ENCODE data around the gene ZNF700. TPM values are rescaled to one million over a fixed set of nuclear protein-coding genes. Genes with fewer than 3 reads are reported as not detected.

Gene ZNF700
- total RNA-seq, 2 donors from 2014 or later, result 11.6 to 19.2 TPM

DNA sequence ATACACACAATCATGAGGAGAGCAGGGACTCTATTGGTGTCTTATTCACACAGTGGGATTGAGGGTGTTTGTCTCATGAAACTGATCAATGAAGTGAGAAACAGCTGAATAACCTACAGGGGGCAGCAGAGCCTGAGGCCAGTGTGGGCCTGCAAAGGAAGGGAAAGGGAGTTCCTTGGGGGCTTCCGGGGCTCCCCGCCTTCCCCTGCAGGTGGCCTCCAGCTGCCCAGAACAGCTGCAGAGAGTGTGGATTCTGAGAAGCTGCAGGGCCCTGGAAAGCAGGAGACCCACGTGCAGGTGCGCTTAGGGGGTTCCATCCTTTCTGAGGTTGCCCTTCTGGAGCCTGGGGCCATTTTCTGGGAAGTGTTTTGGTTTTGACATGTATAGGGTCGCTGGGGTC, 60.1 kb downstream of the ZNF700 start:
- peaks cover 35% of the 10 kb centered on the region for H3K9me3 ChIP-seq (ENCODE audit: control insufficient read depth, low read length)
- DNase-seq, result peak; percentile 57
- H3K4me3 Mint-ChIP-seq, result no peak overlapping the region
- peaks cover 2% of the 10 kb centered on the region for H3K27me3 Mint-ChIP-seq (ENCODE audit: insufficient read depth)
- peaks cover 60% of the 10 kb centered on the region for H3K9me3 Mint-ChIP-seq
- no peak overlapping the region for H3K27ac Mint-ChIP-seq
- TF ChIP-seq, protein P1, sequence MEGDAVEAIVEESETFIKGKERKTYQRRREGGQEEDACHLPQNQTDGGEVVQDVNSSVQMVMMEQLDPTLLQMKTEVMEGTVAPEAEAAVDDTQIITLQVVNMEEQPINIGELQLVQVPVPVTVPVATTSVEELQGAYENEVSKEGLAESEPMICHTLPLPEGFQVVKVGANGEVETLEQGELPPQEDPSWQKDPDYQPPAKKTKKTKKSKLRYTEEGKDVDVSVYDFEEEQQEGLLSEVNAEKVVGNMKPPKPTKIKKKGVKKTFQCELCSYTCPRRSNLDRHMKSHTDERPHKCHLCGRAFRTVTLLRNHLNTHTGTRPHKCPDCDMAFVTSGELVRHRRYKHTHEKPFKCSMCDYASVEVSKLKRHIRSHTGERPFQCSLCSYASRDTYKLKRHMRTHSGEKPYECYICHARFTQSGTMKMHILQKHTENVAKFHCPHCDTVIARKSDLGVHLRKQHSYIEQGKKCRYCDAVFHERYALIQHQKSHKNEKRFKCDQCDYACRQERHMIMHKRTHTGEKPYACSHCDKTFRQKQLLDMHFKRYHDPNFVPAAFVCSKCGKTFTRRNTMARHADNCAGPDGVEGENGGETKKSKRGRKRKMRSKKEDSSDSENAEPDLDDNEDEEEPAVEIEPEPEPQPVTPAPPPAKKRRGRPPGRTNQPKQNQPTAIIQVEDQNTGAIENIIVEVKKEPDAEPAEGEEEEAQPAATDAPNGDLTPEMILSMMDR (conservative IDR thresholded peaks at IDR 0.05), result peak; percentile 51
- H3K4me1 Mint-ChIP-seq, result peaks cover 6% of the 10 kb centered on the region
- no peaks in the 10 kb centered on the region for H3K27me3 ChIP-seq (ENCODE audit: control insufficient read depth, insufficient read depth, low read length, poor library complexity, severe bottlenecking)
- H3K27ac ChIP-seq (ENCODE audit: low read depth, low read length), result no peak overlapping the region
- H3K36me3 Mint-ChIP-seq (ENCODE audit: low read depth), result peaks cover 11% of the 10 kb centered on the region
- H3K4me3 ChIP-seq (ENCODE audit: low read length), result no peak overlapping the region
- H3K36me3 ChIP-seq (ENCODE audit: control insufficient read depth, insufficient read depth, low read length), result peaks cover 3% of the 10 kb centered on the region
- WGBS, 2 experiments (ENCODE audit: insufficient coverage in 1 of 2, insufficient read length in 1 of 2), result 57 to 72% methylated on average over 3 to 5 of the region's 5 CpGs
- no peaks in the 10 kb centered on the region for H3K4me1 ChIP-seq (ENCODE audit: control insufficient read depth, insufficient read depth, low read length)
- H3K9ac ChIP-seq (ENCODE audit: extremely low read depth, low read length, poor library complexity, severe bottlenecking), result no peak overlapping the region

DNA sequence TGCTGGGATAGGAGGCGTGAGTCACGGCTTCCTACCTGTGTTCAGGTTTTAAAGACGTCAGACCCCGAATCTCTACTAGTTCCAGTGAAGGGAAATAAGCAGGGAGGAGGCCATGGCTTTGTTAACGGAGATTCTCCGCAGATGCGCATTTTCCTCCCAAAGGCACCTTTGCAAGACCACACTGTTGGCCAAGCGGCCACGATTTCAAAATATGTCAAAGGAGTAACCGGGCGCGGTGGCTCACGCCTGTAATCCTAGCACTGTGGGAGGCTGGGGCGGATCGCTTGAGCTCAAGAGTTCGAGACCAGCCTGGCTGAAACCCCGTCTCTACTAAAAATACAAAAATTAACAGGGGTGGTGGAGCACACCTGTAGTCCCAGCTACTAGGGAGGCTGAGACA, 61.8 kb downstream of the ZNF700 start:
- DNase-seq, result no peak
- Mint-ChIP-seq H3K4me3 (no peak overlapping the region), H3K36me3 (ENCODE audit: low read depth) (peaks cover 15% of the 10 kb centered on the region), H3K9me3 (peaks cover 42% of the 10 kb centered on the region), H3K27ac (no peak overlapping the region), H3K27me3 (ENCODE audit: insufficient read depth) (peaks cover 2% of the 10 kb centered on the region), H3K4me1 (peaks cover 6% of the 10 kb centered on the region)
- Histone ChIP-seq H3K9ac (ENCODE audit: extremely low read depth, low read length, poor library complexity, severe bottlenecking) (no peak overlapping the region), H3K4me1 (ENCODE audit: control insufficient read depth, insufficient read depth, low read length) (no peaks in the 10 kb centered on the region), H3K9me3 (ENCODE audit: control insufficient read depth, low read length) (peaks cover 18% of the 10 kb centered on the region), H3K36me3 (ENCODE audit: control insufficient read depth, insufficient read depth, low read length) (peaks cover 9% of the 10 kb centered on the region), H3K4me3 (ENCODE audit: low read length) (peak overlapping the region; percentile 88), H3K27me3 (ENCODE audit: control insufficient read depth, insufficient read depth, low read length, poor library complexity, severe bottlenecking) (no peaks in the 10 kb centered on the region), H3K27ac (ENCODE audit: low read depth, low read length) (no peak overlapping the region)
- WGBS, 2 experiments (ENCODE audit: insufficient coverage in 1 of 2, insufficient read length in 1 of 2), result 93 to 95% methylated on average over 14 to 17 of the region's 17 CpGs
- TF ChIP-seq, protein P1 (conservative IDR thresholded peaks at IDR 0.05), result no peak

DNA sequence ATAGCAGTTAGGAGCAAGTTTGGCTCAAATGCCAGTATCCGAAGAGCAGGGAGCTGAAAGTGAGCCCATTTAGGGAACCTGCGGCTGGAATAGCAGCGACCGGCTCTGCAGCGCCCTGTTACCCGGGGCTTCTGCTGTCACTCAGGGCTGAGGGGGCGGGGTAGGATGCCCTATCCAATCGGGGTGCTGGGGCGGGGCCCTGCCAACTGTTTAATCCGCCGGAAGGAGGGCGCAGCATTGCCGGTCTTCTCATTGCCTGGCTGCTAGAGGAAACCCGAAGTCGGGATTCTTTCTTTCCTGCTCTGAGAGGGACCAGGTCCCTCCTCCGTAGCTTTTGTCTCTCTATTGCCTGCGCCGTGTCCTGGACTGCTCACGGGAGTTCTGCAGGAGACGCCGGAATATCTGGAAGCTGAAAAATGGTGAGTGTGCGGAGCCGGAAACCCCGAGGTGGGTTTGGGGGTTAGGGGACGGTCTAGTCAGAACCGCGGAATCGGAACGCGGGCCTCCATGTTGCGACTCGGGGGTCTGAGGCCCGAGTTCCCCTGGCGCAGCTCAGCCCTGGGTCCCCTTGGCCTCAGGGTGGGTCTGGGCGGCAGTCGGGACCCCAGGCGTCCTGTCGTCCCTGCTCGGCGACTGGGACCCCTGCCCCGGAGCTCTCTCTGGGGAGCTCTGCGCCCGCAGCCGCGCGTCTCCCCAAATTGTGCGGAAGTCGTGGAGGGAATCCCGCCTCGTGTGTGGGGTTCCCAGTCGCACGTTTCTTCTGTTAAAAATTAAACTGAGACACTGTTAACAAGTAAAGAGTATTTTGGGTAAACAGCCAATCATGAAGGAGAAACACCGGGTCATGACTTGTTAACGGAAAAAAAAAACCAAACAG, 62.7 kb downstream of the ZNF700 start:
- peaks cover 15% of the 10 kb centered on the region for H3K36me3 Mint-ChIP-seq (ENCODE audit: low read depth)
- DNase-seq, result peak; percentile 98
- H3K4me1 ChIP-seq (ENCODE audit: control insufficient read depth, insufficient read depth, low read length), result no peaks in the 10 kb centered on the region
- H3K27ac ChIP-seq (ENCODE audit: low read depth, low read length), result peak overlapping the region; percentile 94
- 0 to 1% methylated on average over 16 to 54 of the region's 54 CpGs for WGBS, 2 experiments (ENCODE audit: insufficient coverage in 1 of 2, insufficient read length in 1 of 2)
- H3K4me1 Mint-ChIP-seq, result peaks cover 6% of the 10 kb centered on the region
- peaks cover 2% of the 10 kb centered on the region for H3K27me3 Mint-ChIP-seq (ENCODE audit: insufficient read depth)
- peaks cover 33% of the 10 kb centered on the region for H3K9me3 Mint-ChIP-seq
- no peaks in the 10 kb centered on the region for H3K27me3 ChIP-seq (ENCODE audit: control insufficient read depth, insufficient read depth, low read length, poor library complexity, severe bottlenecking)
- H3K4me3 ChIP-seq (ENCODE audit: low read length), result peak overlapping the region; percentile 88
- TF ChIP-seq, protein P1 (conservative IDR thresholded peaks at IDR 0.05), result no peak
- peak overlapping the region; percentile 99 for H3K27ac Mint-ChIP-seq
- H3K9me3 ChIP-seq (ENCODE audit: control insufficient read depth, low read length), result peaks cover 9% of the 10 kb centered on the region
- H3K36me3 ChIP-seq (ENCODE audit: control insufficient read depth, insufficient read depth, low read length), result peaks cover 9% of the 10 kb centered on the region
- peak overlapping the region; percentile 95 for H3K4me3 Mint-ChIP-seq
- H3K9ac ChIP-seq (ENCODE audit: extremely low read depth, low read length, poor library complexity, severe bottlenecking), result peak overlapping the region; percentile 96

Data from endodermal cell (in vitro differentiated cells).